HEK293T (cell line): ENCODE results near the gene PLCB1.

ENCODE experiments used
- BHLHE40 ChIP-seq: fragments of 450-650 bp; IDR thresholded peaks from 2 replicates; pipeline ENCODE4 v1.6.1; 2016; ENCODE audit warnings: mild to moderate bottlenecking, moderate library complexity, borderline replicate concordance
- ELF4 ChIP-seq: fragments of 450-650 bp; IDR thresholded peaks from 2 replicates; pipeline ENCODE4 v1.6.1; 2017; ENCODE audit warnings: antibody characterized with exemption
- FOXA1 ChIP-seq: fragments of 450-650 bp; IDR thresholded peaks from 2 replicates; pipeline ENCODE4 v1.6.1; 2016; ENCODE audit warnings: mild to moderate bottlenecking
- FOXK2 ChIP-seq: fragments of 450-650 bp; IDR thresholded peaks from 2 replicates; pipeline ENCODE4 v1.6.1; 2016; ENCODE audit warnings: mild to moderate bottlenecking
- FOXM1 ChIP-seq: fragments of 450-650 bp; IDR thresholded peaks from 2 replicates; pipeline ENCODE4 v1.6.1; 2017; ENCODE audit warnings: mild to moderate bottlenecking, borderline replicate concordance
- PKNOX1 ChIP-seq: fragments of 450-650 bp; IDR thresholded peaks from 2 replicates; pipeline ENCODE4 v1.6.1; 2016
- SP1 ChIP-seq: fragments of 450-650 bp; IDR thresholded peaks from 2 replicates; pipeline ENCODE4 v1.6.1; 2017
- SUZ12 ChIP-seq: fragments of 450-650 bp; IDR thresholded peaks from 2 replicates; pipeline ENCODE4 v1.6.1; 2016; ENCODE audit warnings: mild to moderate bottlenecking
- TARDBP ChIP-seq: fragments of 450-650 bp; IDR thresholded peaks from 2 replicates; pipeline ENCODE4 v1.6.1; 2016

DNA sequence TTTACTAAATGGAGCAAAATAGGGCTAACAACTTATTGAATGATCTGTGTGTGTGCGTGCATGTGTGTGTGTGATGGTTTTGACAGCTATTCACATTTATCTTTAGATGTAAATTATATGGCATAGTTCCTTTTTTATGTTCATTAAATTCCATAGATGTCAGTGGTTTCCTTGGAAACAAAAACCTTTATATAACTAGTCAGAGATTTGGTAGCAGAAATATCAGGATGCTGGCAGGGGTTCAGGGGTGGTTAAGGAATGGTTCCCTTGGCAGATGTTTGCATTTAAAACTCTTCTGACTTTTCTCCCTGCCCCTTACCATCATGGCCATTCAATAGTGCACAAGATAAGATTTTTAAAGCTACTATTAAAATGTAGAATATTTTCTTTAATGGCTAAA lies 256.6 kb downstream of the PLCB1 start:
- TF ChIP-seq FOXK2 (no peak), ELF4 (no peak), BHLHE40 (no peak), SUZ12 (no peak), FOXM1 (no peak), FOXA1 (no peak), PKNOX1 (no peak), TARDBP (no peak), SP1 (no peak)
